Astrocyte (in vitro differentiated cells and primary cell): ENCODE results near the gene GAS2. TPM values are rescaled to one million over a fixed set of nuclear protein-coding genes. Genes with fewer than 3 reads are reported as not detected.

Source experiments
- DNase-seq: peaks from one replicate; pipeline ENCODE4 v3.0.0-alpha.2; 2010; ENCODE audit warnings: low read depth
- FAIRE-seq: peaks from 2 replicates; lab custom pipeline; 2011; peaks lifted over from hg19 to GRCh38; lab: Jason Lieb, UNC
- H2AFZ ChIP-seq: 2 replicates; pipeline ENCODE4 v1.6.0; 2012; ENCODE audit warnings: low read depth, low read length, inconsistent platforms
- H3K27ac ChIP-seq: 2 replicates; pipeline ENCODE4 v1.5.1; 2011; ENCODE audit warnings: low read depth, low read length, inconsistent platforms
- H3K27me3 ChIP-seq: 2 replicates; pipeline ENCODE4 v1.6.0; 2011; ENCODE audit warnings: low read length, inconsistent platforms; ENCODE audit not compliant: insufficient read depth
- H3K36me3 ChIP-seq: 2 replicates; pipeline ENCODE4 v1.5.1; 2011; ENCODE audit warnings: low read length, inconsistent platforms; ENCODE audit not compliant: insufficient read depth
- H3K4me1 ChIP-seq: 2 replicates; pipeline ENCODE4 v1.5.1; 2011; ENCODE audit warnings: low read length, inconsistent platforms; ENCODE audit not compliant: insufficient read depth
- H3K4me2 ChIP-seq: 2 replicates; pipeline ENCODE4 v1.6.0; 2012; ENCODE audit warnings: low read length, inconsistent platforms
- H3K4me3 ChIP-seq: 2 replicates; pipeline ENCODE4 v1.5.1; 2011; ENCODE audit warnings: low read depth, mild to moderate bottlenecking, low read length, inconsistent platforms; ENCODE audit not compliant: insufficient read depth
- H3K79me2 ChIP-seq: 2 replicates; pipeline ENCODE4 v1.6.0; 2012; ENCODE audit warnings: mild to moderate bottlenecking, low read length, inconsistent platforms; ENCODE audit not compliant: insufficient read depth
- H3K9ac ChIP-seq: 2 replicates; pipeline ENCODE4 v1.6.0; 2012; ENCODE audit warnings: mild to moderate bottlenecking, low read length, inconsistent platforms
- H3K9me3 ChIP-seq: 2 replicates; pipeline ENCODE4 v1.5.1; 2012; ENCODE audit warnings: low read depth, mild to moderate bottlenecking, low read length, inconsistent platforms; ENCODE audit not compliant: insufficient read depth
- H4K20me1 ChIP-seq: 2 replicates; pipeline ENCODE4 v1.6.0; 2012; ENCODE audit warnings: low read length, inconsistent platforms; ENCODE audit not compliant: insufficient read depth
- H3K27ac Mint-ChIP-seq: one replicate; pipeline ENCODE4 v1.8.0; 2021; ENCODE audit warnings: mild to moderate bottlenecking, mixed read lengths; ENCODE audit not compliant: unreplicated experiment
- H3K27me3 Mint-ChIP-seq: one replicate; pipeline ENCODE4 v1.8.0; 2021; ENCODE audit warnings: low read depth, mixed read lengths; ENCODE audit not compliant: unreplicated experiment
- H3K36me3 Mint-ChIP-seq: one replicate; pipeline ENCODE4 v1.8.0; 2021; ENCODE audit warnings: low read depth, mixed read lengths; ENCODE audit not compliant: unreplicated experiment
- H3K4me1 Mint-ChIP-seq: one replicate; pipeline ENCODE4 v1.8.0; 2021; ENCODE audit warnings: low read depth, mixed read lengths; ENCODE audit not compliant: unreplicated experiment
- H3K4me3 Mint-ChIP-seq: one replicate; pipeline ENCODE4 v1.8.0; 2021; ENCODE audit warnings: mild to moderate bottlenecking, moderate library complexity, mixed read lengths; ENCODE audit not compliant: unreplicated experiment
- H3K9me3 Mint-ChIP-seq: one replicate; pipeline ENCODE4 v1.8.0; 2021; ENCODE audit warnings: mild to moderate bottlenecking, mixed read lengths; ENCODE audit not compliant: unreplicated experiment
- EZH2 ChIP-seq: IDR thresholded peaks from 2 replicates; pipeline ENCODE4 v1.6.1; 2012; ENCODE audit warnings: mild to moderate bottlenecking, low read length, inconsistent platforms; ENCODE audit not compliant: insufficient read depth
- total RNA-seq: library from RNA; stranded (reverse); gene quantifications from 2 replicates; pipeline ENCODE4 v1.2.1, GENCODE V29; 2021
- TF ChIP-seq, protein P1 (sequence below): IDR thresholded peaks from 2 replicates; pipeline ENCODE4 v1.5.1; 2011; ENCODE audit warnings: low read depth, mild to moderate bottlenecking, inconsistent platforms, low read length, moderate library complexity; ENCODE audit not compliant: insufficient read depth

Gene GAS2
- total RNA-seq, 1 donor from 2014 or later, result 1.5 TPM

- no peaks in the 10 kb centered on the region for H3K27me3 ChIP-seq
- no peak overlapping the region for H2AFZ ChIP-seq
- H3K36me3 ChIP-seq, result no peaks in the 10 kb centered on the region
- H3K79me2 ChIP-seq, result no peaks in the 10 kb centered on the region
- no peaks in the 10 kb centered on the region for H4K20me1 ChIP-seq
- Mint-ChIP-seq H3K27ac (peak overlapping the region; percentile 67), H3K4me3 (no peak overlapping the region), H3K9me3 (no peaks in the 10 kb centered on the region), H3K36me3 (no peaks in the 10 kb centered on the region), H3K27me3 (no peaks in the 10 kb centered on the region), H3K4me1 (peaks cover 8% of the 10 kb centered on the region)
- H3K4me2 ChIP-seq, result no peak overlapping the region
- H3K27ac ChIP-seq, result no peak overlapping the region
- TF ChIP-seq, protein P1, sequence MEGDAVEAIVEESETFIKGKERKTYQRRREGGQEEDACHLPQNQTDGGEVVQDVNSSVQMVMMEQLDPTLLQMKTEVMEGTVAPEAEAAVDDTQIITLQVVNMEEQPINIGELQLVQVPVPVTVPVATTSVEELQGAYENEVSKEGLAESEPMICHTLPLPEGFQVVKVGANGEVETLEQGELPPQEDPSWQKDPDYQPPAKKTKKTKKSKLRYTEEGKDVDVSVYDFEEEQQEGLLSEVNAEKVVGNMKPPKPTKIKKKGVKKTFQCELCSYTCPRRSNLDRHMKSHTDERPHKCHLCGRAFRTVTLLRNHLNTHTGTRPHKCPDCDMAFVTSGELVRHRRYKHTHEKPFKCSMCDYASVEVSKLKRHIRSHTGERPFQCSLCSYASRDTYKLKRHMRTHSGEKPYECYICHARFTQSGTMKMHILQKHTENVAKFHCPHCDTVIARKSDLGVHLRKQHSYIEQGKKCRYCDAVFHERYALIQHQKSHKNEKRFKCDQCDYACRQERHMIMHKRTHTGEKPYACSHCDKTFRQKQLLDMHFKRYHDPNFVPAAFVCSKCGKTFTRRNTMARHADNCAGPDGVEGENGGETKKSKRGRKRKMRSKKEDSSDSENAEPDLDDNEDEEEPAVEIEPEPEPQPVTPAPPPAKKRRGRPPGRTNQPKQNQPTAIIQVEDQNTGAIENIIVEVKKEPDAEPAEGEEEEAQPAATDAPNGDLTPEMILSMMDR, result no peak
- no peak for TF ChIP-seq EZH2
- FAIRE-seq, result no peak
- no peaks in the 10 kb centered on the region for H3K4me1 ChIP-seq
- no peaks in the 10 kb centered on the region for H3K9me3 ChIP-seq
- no peak overlapping the region for H3K4me3 ChIP-seq
- no peak overlapping the region for H3K9ac ChIP-seq
- DNase-seq, result no peak
These were observed 24.5 kb downstream of the GAS2 start for GRCh38 chr11:22690871-22691270.

GRCh38 chr11:22699388-22699787, 33.0 kb downstream of the GAS2 start:
- no peaks in the 10 kb centered on the region for H3K9me3 ChIP-seq
- no peak overlapping the region for H3K4me3 Mint-ChIP-seq
- no peaks in the 10 kb centered on the region for H3K27me3 ChIP-seq
- no peak for DNase-seq
- H3K4me3 ChIP-seq, result no peak overlapping the region
- H3K4me1 Mint-ChIP-seq, result peaks cover 18% of the 10 kb centered on the region
- H3K36me3 ChIP-seq, result no peaks in the 10 kb centered on the region
- H3K36me3 Mint-ChIP-seq, result no peaks in the 10 kb centered on the region
- no peak for FAIRE-seq
- H2AFZ ChIP-seq, result no peak overlapping the region
- no peaks in the 10 kb centered on the region for H4K20me1 ChIP-seq
- H3K9ac ChIP-seq, result no peak overlapping the region
- peaks cover 8% of the 10 kb centered on the region for H3K4me1 ChIP-seq
- H3K79me2 ChIP-seq, result no peaks in the 10 kb centered on the region
- no peak overlapping the region for H3K4me2 ChIP-seq
- H3K27ac ChIP-seq, result no peak overlapping the region
- no peak overlapping the region for H3K27ac Mint-ChIP-seq
- no peaks in the 10 kb centered on the region for H3K27me3 Mint-ChIP-seq
- no peak for TF ChIP-seq EZH2
- TF ChIP-seq, protein P1, result no peak
- H3K9me3 Mint-ChIP-seq, result peaks cover 3% of the 10 kb centered on the region

- H3K9ac ChIP-seq, result no peak overlapping the region
- no peaks in the 10 kb centered on the region for H3K36me3 Mint-ChIP-seq
- H3K4me1 ChIP-seq, result peaks cover 8% of the 10 kb centered on the region
- DNase-seq, result no peak
- peaks cover 3% of the 10 kb centered on the region for H3K9me3 Mint-ChIP-seq
- no peak overlapping the region for H3K27ac Mint-ChIP-seq
- H3K4me3 Mint-ChIP-seq, result no peak overlapping the region
- H3K27me3 ChIP-seq, result no peaks in the 10 kb centered on the region
- no peak overlapping the region for H3K4me3 ChIP-seq
- no peaks in the 10 kb centered on the region for H3K36me3 ChIP-seq
- peaks cover 18% of the 10 kb centered on the region for H3K4me1 Mint-ChIP-seq
- no peak overlapping the region for H2AFZ ChIP-seq
- H3K79me2 ChIP-seq, result no peaks in the 10 kb centered on the region
- no peaks in the 10 kb centered on the region for H3K9me3 ChIP-seq
- no peaks in the 10 kb centered on the region for H4K20me1 ChIP-seq
- TF ChIP-seq, protein P1, result no peak
- no peak for TF ChIP-seq EZH2
- no peak overlapping the region for H3K4me2 ChIP-seq
- H3K27ac ChIP-seq, result no peak overlapping the region
- no peak for FAIRE-seq
- H3K27me3 Mint-ChIP-seq, result no peaks in the 10 kb centered on the region
These were observed 35.6 kb downstream of the GAS2 start for GRCh38 chr11:22702031-22702430.
